SK-N-SH (cell line): ENCODE measurements around the gene NKAIN4. TPM values are rescaled to one million over a fixed set of nuclear protein-coding genes. Genes with fewer than 3 reads are reported as not detected.

ENCODE experiments used
- CTCF ChIA-PET: fragments of 300-600, 350-600 bp; formaldehyde crosslinking; extraction: SDS; loops from one replicate; lab custom pipeline; 2021; lab: Yijun Ruan, JAX
- POLR2A ChIA-PET: fragments of 350-600 bp; sonication (Branson Sonifier 250); formaldehyde crosslinking; extraction: SDS; loops from one replicate; lab custom pipeline; 2020; ENCODE audit warnings: antibody characterized with exemption, inconsistent platforms; lab: Yijun Ruan, JAX
- DNase-seq: peaks from one replicate; pipeline ENCODE4 v3.0.0; 2012
- H2AFZ ChIP-seq: fragments of 200-600 bp; sonication (generic); 2 replicates; pipeline ENCODE4 v1.8.1; 2016; ENCODE audit warnings: antibody characterized with exemption, mild to moderate bottlenecking, low read depth
- H3F3A ChIP-seq: fragments of 200-600 bp; sonication (generic); replicated peaks from 2 replicates; pipeline ENCODE3; 2016; ENCODE audit warnings: antibody characterized with exemption, mild to moderate bottlenecking; ENCODE audit not compliant: insufficient read depth
- H3K27ac ChIP-seq, 2 experiments: fragments of 200-500 bp in 1 of 2; fragments of 200-600 bp in 1 of 2; sonication (Bioruptor generic) in 1 of 2; sonication (generic), shearing (Covaris generic) in 1 of 2; 2 replicates each; pipeline versions ENCODE4 v1.5.1 to v1.6.1; 2014 to 2016; ENCODE audit warnings: low read depth in 2 of 2, inconsistent platforms in 1 of 2, low read length in 1 of 2, mild to moderate bottlenecking in 1 of 2, mixed read lengths in 1 of 2
- H3K27me3 ChIP-seq: fragments of 200-600 bp; sonication (generic), shearing (Covaris generic); 2 replicates; pipeline ENCODE4 v1.6.1; 2016; ENCODE audit warnings: mixed run types; ENCODE audit not compliant: insufficient read depth
- H3K36me3 ChIP-seq, 2 experiments: fragments of 200-500 bp in 1 of 2; fragments of 200-600 bp in 1 of 2; sonication (Bioruptor generic) in 1 of 2; sonication (generic) in 1 of 2; replicated peaks in 1 of 2; 2 replicates each; pipeline versions ENCODE3 to v1.5.1; 2014 to 2016; ENCODE audit warnings: low read length in 1 of 2, mild to moderate bottlenecking in 1 of 2; ENCODE audit not compliant: insufficient read depth in 2 of 2, control insufficient read depth in 1 of 2
- H3K4me1 ChIP-seq, 2 experiments: fragments of 200-500 bp in 1 of 2; fragments of 200-600 bp in 1 of 2; sonication (Bioruptor generic) in 1 of 2; sonication (generic), shearing (Covaris generic) in 1 of 2; 2 replicates each; pipeline versions ENCODE4 v1.5.1 to v1.6.1; 2014 to 2016; ENCODE audit warnings: low read depth in 1 of 2, low read length in 1 of 2, mixed run types in 1 of 2; ENCODE audit not compliant: insufficient read depth in 2 of 2, control insufficient read depth in 1 of 2
- H3K4me2 ChIP-seq: fragments of 200-600 bp; sonication (generic), shearing (Covaris generic); 2 replicates; pipeline ENCODE4 v1.6.1; 2017; ENCODE audit warnings: mixed run types
- H3K4me3 ChIP-seq, 2 experiments: fragments of 200-500 bp in 1 of 2; fragments of 200-600 bp in 1 of 2; sonication (Bioruptor generic) in 1 of 2; sonication (generic), shearing (Covaris generic) in 1 of 2; 2 replicates each; pipeline versions ENCODE4 v1.5.1 to v1.8.1; 2014 to 2016; ENCODE audit warnings: low read depth in 2 of 2, inconsistent platforms in 1 of 2, low read length in 1 of 2, mild to moderate bottlenecking in 1 of 2, mixed read lengths in 1 of 2, moderate library complexity in 1 of 2
- H3K79me2 ChIP-seq: fragments of 200-600 bp; sonication (generic); 2 replicates; pipeline ENCODE4 v1.8.1; 2017; ENCODE audit warnings: mild to moderate bottlenecking; ENCODE audit not compliant: insufficient read depth
- H3K9ac ChIP-seq: fragments of 200-600 bp; sonication (generic); 2 replicates; pipeline ENCODE4 v1.6.1; 2017; ENCODE audit warnings: mixed run types
- H3K9me2 ChIP-seq: fragments of 200-600 bp; sonication (generic); 2 replicates; pipeline ENCODE4 v1.6.1; 2017; ENCODE audit warnings: mixed run types
- H3K9me3 ChIP-seq: fragments of 200-600 bp; sonication (generic); 2 replicates; pipeline ENCODE4 v1.6.1; 2017; ENCODE audit warnings: mixed run types, mild to moderate bottlenecking, moderate library complexity
- H4K20me1 ChIP-seq: fragments of 200-600 bp; sonication (generic); 2 replicates; pipeline ENCODE4 v1.6.1; 2017; ENCODE audit warnings: mild to moderate bottlenecking, mixed run types; ENCODE audit not compliant: insufficient read depth
- FOXJ3 ChIP-seq: sonication (generic); formaldehyde crosslinking; IDR thresholded peaks from 2 replicates; pipeline ENCODE4 v1.5.1; 2020; ENCODE audit warnings: mild to moderate bottlenecking, missing genetic modification reagents
- NRF1 ChIP-seq: IDR thresholded peaks from 2 replicates; pipeline ENCODE4 v1.6.1; 2012; ENCODE audit warnings: low read depth, mild to moderate bottlenecking, low read length
- RAD21 ChIP-seq: IDR thresholded peaks from 2 replicates; pipeline ENCODE4 v1.6.1; 2012; ENCODE audit warnings: mild to moderate bottlenecking, low read length
- RCOR1 ChIP-seq: fragments of 150-350 bp; IDR thresholded peaks from 2 replicates; pipeline ENCODE4 v1.6.1; 2017; ENCODE audit warnings: antibody characterized with exemption, low read length
- REST ChIP-seq: IDR thresholded peaks from 2 replicates; pipeline ENCODE4 v1.6.1; 2012; ENCODE audit warnings: mild to moderate bottlenecking, low read depth, low read length, moderate library complexity
- RFX5 ChIP-seq: IDR thresholded peaks from 2 replicates; pipeline ENCODE4 v1.6.1; 2012; ENCODE audit warnings: mild to moderate bottlenecking, improper control_type of control experiment, low read length
- SIN3A ChIP-seq: IDR thresholded peaks from 2 replicates; pipeline ENCODE4 v1.6.1; 2012; ENCODE audit warnings: low read depth, mild to moderate bottlenecking, low read length, moderate library complexity, borderline replicate concordance
- SMC3 ChIP-seq: IDR thresholded peaks from 2 replicates; pipeline ENCODE4 v1.6.1; 2012; ENCODE audit warnings: low read depth, low read length, improper control_type of control experiment
- TAF1 ChIP-seq: IDR thresholded peaks from 2 replicates; pipeline ENCODE4 v1.6.1; 2012; ENCODE audit warnings: low read depth, mild to moderate bottlenecking, low read length, moderate library complexity, borderline replicate concordance
- TCF12 ChIP-seq: IDR thresholded peaks from 2 replicates; pipeline ENCODE4 v1.4.0; 2012
- USF1 ChIP-seq: IDR thresholded peaks from 2 replicates; pipeline ENCODE4 v1.4.0; 2012; ENCODE audit warnings: low read depth, borderline replicate concordance
- WGBS: methylation state at CpG from one replicate; pipeline ENCODE4 v1.1.6; 2017; ENCODE audit warnings: low lambda C conversion rate; 5-methylcytosine and 5-hydroxymethylcytosine counted together
- polyA plus RNA-seq, 3 experiments: library from polyadenylated mRNA; depleted of rRNA; stranded (reverse); fragments of >200 nt; gene quantifications; 2 replicates each; pipeline ENCODE4 v1.2.3, GENCODE V29; 2012

NKAIN4 gene
- polyA plus RNA-seq, 1 of the 3 experiments (the other 2 are of a cell fraction) = not detected

GRCh38 chr20:63298731-63299312, 44.6 kb upstream of the NKAIN4 start (continued):
- TF ChIP-seq RCOR1 (no peak), NRF1 (no peak), REST (no peak), TAF1 (no peak), RAD21 (no peak), FOXJ3 (CRISPR knock-in tag) (no peak)

- Histone ChIP-seq H3K9me3 (no peaks in the 10 kb centered on the region; the same call in 1 of the 2 replicates), H3K4me3 (no peak overlapping the region), H3K9me2 (no peaks in the 10 kb centered on the region), H3F3A (no peaks in the 10 kb centered on the region), H2AFZ (no peak overlapping the region), H3K9ac (no peak overlapping the region), H3K27ac (no peak overlapping the region), H3K4me2 (no peak overlapping the region), H3K79me2 (no peaks in the 10 kb centered on the region), H3K4me1 (no peaks in the 10 kb centered on the region), H3K36me3 (no peaks in the 10 kb centered on the region), H3K27me3 (peaks cover 47% of the 10 kb centered on the region), H4K20me1 (no peaks in the 10 kb centered on the region)
- ChIA-PET CTCF (interaction anchor here (4.9 to 7.2 kb wide), 3 partner anchors 12 to 84 kb away, joined by 39 to 73 read pairs (median 47); no protein-coding TSS in a partner anchor), POLR2A (no interaction called here)
- 44% methylated on average over 12 of the region's 16 CpGs for WGBS
- no peak for DNase-seq
- TF ChIP-seq SIN3A (no peak), SMC3 (no peak), RFX5 (no peak), USF1 (no peak), TCF12 (no peak)
Measured at GRCh38 chr20:63297796-63298572, 43.7 kb upstream of the NKAIN4 start.
